Hypothalamus (tissue), 51 donors: ENCODE data around the gene CNIH2.
"Not testable (repeated sequence)": the region's sequence is repeated elsewhere in the genome, so short reads cannot be mapped to it uniquely, and the experiment has no call there.

ENCODE experiments used
- DNase-seq, 51 donors: peaks; one replicate each; lab custom pipeline; 2025; lab: John Stamatoyannopoulos, UW

The CNIH2 gene

DNA sequence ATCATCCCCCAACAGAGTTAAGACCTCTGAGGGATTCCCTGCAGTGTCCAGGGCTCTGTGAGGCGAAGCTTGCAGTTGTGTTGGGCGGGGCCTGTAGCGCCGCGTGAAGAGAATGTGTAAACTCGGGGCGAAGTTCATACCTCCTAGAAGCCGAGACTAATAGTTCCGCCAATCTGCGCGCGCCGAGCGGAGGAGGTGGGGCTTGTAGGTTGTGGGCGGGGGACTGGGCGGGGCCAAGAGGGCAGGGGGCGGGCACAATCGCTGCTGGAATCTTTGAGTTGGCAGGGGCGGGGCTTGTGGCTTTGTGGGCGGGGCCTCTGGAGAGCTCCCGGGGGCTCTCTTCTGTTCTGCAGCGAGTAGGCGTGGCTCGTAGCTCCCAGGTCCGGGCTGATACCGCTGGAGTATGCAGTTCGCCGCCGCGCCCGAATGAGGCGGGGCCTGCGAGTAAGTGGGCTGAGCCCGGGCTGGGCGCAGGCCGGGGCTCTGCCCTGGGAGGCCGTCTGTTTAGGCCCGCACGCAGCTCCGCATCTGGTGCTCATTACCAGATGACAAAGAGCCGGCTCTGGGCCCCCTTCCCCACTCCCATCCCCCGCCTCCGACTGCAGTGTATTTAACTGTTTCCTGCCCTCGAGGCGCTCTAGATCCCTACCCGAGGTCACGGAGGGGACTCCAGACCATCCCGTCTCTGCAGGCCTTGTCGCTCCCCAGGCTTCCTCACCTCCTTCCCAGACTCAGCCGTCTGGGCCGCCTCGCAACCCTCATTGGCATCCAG is 34.8 kb downstream of the CNIH2 start:
- DNase-seq, result peak; percentile 48 to 97 (median 88)

DNA sequence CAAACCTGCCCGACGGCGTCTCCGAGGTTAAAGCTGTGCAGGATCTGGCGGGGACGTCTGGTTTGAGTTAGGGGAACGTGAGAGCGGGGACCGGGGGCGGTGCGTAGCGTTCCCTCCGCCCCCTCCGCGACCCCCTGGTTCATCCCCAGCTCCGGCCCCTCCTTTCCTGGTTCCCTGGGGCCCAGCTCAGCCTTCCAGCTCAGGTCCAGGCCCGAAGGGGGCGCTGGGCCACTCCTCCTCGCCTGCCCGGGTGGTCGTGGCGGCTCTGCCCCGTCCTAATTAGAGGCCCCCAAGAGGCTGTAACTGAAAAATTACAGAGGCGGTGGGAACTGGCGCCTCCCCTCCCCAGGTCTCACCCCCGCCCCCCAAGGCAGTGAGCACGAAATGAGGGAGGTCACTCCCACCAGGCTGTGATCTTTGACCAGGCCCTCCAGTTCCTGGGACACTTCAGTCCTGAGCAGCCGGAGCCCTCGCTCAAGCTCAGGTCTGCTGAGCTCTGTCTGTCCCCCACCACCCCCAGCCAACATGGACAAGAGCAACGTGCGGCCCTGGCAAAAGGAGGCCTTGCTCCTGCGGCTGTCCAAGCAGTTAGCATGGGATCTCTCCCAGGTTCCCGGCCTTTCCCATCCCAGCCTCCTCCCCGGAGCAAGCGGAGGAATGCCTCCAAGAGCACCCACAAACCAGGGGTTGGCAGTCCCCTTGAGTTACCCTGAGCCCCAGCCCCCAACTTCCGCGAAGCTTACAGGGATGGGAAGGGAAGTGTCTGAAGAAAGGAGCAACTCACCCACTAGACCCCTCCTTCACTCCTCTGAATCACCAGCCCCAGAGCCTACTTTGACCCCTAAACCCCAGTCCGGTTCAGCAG is 35.6 kb downstream of the CNIH2 start:
- no peak for DNase-seq

DNA sequence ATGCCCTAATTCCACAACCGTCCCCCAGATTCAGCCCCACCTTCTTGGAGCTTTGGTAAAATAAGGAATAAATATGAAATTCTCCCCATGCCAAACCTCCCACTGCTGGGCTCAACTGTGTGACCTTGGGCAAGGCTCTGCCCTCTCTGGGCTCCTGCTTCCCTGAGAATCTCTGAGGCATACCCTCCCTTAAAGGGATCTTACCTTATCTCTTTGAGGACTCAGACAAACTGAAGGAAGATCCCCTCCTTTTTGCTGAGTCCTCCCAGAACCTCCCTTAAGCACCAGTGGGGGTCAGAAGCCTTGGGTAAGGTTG is 36.2 kb downstream of the CNIH2 start:
- DNase-seq, result no peak

DNA sequence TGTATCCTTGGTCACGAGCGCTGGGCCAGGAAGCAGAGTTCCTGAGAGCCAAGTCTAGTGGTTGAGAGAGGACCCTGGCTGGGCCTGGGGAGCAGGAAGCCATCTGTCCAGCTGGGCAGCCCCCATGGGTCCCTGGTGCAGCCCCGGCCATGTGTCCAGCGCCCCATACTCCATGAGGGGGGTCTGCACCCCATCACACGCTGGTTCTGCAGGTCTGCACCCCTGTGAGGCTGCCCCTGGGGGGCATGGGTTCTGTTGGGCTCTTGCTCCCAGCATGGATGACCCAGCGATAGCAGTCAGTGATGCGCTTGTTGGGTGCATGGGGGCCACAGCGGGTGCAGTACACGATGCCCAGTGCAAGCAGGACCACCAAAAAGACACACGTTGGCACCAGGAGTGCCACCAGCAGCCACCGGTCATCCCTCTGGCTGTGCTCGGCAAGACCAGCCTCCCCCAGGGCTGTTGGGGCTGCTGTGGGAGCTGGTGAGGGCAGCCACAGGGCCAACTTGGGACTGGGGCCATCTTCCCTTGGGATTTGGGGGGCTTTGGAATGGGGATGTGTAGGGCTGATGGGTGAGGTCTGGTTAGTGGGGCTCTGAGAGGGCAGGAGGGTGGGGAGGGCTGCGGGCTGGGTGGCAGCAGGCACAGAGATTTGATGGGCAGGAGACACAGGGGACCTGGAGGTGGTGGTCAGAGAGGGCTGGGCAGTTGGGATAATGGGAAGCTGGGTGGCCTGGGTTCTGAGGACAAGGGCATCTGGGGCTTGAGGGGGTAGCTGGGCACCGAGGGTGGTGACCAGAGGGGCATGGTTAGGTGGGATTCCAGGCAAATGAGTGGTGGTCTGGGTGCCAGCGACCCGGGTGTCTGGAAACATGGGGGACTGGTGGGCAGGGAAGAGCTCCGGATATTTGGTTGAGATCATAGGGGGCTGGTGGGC is 36.9 kb downstream of the CNIH2 start:
- no peak for DNase-seq

DNA sequence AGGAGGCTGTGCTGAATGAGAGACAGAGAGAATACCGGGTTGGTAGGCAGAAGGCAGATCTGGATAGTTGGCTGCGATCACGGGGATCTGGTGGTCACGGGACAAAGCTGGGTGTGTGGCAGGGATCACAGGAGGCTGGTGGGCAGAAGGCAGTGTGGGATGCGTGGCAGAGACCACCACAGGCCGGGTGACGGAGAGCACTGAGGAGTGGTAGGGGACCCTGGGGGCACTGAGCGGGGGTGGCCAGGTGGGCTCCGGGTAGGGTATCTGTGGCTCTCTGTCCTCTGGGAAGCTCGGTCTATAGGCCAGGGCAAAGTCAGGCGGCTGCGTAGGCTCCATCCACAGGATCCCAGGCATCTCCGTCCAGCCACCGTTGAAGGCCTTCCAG is 37.5 kb downstream of the CNIH2 start:
- DNase-seq, result no peak

DNA sequence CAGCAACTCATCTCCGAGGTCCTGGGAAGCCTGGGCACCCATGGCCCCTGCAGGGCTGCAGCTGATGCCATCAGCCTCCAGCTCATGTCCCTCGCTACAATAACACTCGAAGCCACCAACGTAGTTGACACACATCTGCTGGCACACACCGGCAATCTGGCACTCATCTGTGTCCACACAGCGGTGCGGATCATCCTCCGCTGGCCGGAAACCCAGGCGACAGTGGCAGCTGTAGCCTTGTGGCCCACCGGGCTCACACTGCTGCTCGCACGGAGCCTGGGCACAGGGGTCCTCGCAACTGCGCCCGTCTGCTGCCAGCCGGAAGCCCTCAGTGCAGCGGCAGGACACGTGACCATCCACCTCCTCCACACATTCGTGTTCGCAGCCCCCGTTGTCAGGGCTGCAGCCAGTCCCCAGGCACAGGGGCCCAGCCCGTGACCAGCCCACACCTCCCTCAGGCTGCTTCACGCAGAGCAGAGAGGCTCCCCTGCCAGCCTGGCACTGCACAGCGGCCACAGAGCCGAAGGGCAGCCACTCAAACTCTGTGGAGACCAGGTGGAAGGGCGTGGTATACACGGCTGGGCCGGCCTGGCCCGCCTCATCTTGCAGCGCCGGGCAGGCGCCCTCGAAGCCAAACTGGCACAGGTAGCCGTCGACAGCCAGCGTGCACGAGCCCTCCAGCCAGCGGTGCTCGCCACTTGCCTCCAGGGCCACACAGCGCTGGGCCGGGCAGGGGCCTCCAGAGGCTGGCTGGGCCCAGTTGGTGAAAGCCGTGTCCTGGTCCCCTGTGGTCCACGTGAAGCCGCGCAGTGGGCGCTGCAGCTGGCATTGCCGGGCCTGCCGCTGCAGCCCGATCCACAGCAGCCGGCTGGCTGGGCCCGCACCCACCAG is 38.2 kb downstream of the CNIH2 start:
- DNase-seq, result no peak

DNA sequence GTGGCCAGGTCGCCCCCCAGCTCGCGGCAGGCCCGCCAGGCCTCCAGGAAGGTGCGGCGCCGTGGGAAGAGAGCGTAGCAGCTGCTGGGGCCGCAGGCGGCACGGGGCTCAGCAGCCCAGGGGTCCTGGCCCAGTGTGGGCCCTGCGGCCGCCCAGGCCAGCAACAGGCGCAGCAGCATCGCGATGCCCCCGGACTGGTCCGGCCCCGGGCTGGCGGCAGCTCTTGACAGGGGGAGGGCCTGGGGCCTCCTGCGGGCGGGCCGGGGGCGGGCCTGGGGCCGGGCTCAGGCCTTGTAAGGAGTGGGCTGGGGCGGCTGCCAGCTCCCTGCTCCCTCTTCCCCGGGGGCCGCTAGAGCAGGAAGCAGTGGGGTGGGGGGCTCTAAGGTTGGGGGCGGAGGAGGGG is 38.9 kb downstream of the CNIH2 start, which contains the start of gene CD248:
TSS of gene CD248 (minus strand) at position 196 of the 403 bp plus-strand sequence. CDS start at position 179, 17 bp downstream.
- DNase-seq, result peak in 16 of 51 donors; percentile 13 to 51 (median 28)

DNA sequence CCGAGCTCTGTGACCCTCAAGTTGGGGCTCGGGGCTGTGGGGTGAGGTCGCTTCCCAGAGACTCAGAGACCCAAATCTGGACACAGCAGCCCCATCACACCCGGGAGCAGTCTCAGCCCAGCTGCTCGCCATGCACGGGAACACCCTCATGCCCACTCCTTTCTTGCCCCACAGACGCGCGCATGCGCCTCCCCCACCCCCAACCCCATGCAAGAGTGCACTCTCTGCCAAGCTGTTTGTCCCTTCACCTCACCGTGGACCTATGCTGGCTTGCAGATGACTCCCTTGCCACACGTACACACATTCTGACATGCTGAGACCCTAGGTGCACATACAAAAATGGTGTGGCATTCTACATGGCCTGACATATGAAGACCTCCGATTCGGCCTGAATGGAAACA is 39.3 kb downstream of the CNIH2 start:
- peak in 3 of 51 donors; percentile 15 to 26 (median 22) for DNase-seq

DNA sequence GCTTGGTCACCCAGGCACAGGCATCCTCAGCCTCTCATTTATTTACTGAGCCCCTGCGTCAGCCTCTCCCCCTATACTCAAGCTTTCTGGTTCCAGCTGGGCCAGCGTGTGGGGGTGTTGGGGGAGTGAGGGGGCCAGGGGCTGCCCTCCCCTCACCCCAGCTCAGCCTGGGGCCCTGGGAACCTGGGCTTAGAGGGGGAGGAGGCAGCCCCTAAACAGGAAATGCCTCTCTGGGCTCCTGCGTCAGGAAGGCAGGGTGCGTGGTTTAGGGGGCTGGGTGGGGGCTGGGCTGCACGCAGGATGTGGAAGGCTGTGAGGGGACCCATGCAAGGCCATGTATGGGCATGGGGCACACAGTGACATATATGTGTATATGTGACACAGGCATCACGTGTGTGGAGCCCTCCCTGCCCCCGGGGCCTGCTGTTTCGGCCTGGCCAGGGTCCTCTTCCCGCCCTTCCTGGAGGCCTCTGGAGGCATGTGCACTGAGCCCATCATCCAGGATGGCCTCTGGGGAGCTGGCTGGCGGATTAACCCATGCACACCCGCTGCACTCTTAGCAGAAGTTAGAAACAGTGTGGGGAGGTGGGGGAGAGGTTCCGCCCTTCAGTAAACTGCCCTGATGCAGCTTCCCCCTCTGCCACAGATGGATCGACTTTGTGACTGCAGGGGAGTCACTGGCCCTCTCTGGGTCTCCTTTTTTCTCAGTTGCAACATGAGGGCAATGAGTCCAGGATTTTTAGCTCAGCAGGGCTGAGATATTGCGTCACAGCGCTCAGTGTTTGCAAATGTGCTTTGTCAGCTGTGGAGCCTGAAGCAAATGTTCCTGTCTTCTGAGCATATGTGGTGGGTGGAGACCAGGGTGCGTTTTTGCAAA is 40.0 kb downstream of the CNIH2 start:
- peak in 2 of 51 donors; percentile 16 to 23 for DNase-seq

DNA sequence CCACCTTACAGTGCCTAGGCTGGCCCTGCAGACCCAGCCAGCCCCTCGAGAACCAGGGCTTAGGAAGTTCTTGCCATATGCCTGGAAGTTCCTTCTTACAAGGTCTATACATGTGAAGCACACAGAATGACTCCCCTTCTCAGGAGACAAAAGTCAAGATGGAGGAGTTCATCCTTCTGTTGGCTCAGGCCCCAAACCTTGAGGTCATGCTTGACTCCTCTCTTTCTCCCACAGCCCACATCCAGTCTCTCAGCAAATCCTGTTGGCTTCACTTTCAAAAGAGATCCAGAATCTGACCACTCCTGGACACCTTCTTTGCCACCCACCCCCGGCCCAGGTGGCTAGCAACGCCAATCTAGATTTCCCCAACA is 40.6 kb downstream of the CNIH2 start:
- no peak for DNase-seq

DNA sequence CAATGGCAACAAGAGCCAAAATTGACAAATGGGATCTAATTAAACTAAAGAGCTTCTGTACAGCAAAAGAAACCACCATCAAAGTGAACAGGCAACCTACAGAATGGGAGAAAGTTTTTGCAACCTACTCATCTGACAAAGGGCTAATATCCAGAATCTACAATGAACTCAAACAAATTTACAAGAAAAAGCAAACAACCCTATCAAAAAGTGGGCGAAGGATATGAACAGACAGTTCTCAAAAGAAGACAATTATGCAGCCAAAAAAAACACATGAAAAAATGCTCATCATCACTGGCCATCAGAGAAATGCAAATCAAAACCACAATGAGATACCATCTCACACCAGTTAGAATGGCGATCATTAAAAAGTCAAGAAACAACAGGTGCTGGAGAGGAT is 42.3 kb downstream of the CNIH2 start:
- not testable (repeated sequence) for DNase-seq

DNA sequence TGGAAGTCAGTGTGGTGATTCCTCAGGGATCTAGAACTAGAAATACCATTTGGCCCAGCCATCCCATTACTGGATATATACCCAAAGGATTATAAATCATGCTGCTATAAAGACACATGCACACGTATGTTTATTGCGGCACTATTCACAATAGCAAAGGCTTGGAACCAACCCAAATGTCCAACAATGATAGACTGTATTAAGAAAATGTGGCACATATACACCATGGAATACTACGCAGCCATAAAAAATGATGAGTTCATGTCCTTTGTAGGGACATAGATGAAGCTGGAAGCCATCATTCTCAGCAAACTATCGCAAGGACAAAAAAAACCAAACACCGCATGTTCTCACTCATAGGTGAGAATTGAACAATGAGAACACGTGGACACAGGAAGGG is 42.8 kb downstream of the CNIH2 start:
- not testable (repeated sequence) for DNase-seq

DNA sequence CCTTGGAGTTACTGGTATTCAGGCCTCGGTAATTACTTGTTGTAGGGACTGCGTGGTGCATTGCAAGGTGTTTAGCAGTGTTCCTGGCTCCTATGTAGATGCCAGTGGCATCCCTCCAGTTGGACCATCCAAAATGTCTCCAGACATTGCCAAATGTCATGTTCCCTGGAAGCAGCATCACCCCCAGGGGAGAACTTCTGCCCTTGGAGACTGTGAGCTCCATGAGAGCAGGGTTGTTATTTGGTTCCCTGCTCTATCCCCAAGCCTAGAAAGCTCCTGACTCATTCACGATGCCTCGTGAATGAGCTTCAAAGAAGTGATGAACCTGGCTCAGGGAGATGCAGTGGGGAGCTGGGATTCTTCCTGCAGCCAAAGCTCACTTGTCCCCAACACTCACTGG is 43.6 kb downstream of the CNIH2 start:
- DNase-seq, result no peak

DNA sequence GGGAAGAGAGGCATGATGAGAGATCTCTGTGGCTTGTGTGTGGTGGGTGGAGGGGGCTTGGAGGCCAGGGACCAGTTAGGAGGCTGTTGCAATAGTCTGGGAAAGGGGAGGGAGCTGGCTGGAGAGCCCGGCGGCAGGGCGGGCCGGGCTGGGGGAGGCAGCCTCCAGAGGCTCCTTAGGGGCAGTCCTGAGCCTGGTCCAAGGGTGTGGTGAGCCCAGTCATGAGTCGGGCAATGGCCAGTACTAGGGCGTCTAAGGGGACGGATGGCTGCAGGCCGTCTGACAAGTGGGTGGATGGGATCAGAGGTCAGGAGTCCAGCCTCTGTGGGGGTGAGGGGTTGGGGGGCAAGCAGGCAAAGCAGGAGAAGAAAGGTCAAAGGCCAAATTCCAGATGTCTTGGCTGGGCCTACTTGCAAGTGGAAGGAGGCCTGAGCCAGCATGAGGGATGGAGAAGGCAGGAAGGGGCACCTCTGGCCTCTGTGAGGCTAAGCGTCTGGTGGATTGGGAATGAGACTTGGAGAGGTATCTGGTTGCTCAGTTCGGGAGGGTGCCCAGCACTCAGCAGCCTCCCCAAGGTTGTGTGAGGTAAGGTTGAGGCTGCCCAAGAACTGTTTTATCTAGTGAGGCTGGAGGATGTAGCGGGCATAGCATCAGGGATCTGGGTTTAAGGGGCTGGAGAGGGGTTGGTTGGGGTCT is 44.9 kb downstream of the CNIH2 start:
- DNase-seq, result no peak

DNA sequence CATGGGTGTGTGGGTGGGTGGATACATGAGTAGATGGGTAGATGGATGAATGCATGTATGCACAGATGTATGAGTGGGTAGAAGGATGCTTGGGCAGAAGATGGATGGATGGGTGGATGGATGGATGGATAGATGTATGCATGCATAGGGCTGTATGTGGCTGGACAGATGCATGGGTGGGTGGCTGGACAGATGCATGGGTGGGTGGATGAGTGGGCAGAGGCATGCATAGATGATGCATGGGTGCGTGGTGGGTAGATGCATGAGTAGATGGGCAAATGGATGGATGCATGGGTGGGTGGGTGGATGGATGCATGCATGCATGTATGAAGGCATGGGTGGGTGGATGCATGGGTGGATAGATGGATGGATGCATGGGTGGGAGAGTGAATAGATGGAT is 45.7 kb downstream of the CNIH2 start:
- DNase-seq, result no peak

DNA sequence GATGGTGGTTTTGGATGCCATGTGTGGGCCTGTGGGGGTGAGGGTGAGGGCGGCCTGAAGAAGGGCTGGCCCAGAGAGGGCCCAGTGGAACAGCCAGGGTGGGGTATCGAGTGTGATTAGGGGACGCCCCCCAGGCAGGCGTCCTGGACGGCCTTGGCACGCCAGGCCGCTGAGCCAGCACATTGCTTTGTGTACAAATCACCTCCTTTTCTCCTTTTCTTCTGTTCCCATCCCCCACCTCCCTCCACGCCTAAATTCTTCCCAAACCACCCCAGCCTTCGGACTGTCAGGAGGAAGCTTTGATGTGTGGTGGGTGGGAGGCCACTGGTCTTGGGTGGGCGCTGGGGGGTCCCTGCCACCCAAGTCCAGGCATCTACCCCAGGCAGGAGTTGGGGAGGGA is 46.7 kb downstream of the CNIH2 start:
- DNase-seq, result no peak

DNA sequence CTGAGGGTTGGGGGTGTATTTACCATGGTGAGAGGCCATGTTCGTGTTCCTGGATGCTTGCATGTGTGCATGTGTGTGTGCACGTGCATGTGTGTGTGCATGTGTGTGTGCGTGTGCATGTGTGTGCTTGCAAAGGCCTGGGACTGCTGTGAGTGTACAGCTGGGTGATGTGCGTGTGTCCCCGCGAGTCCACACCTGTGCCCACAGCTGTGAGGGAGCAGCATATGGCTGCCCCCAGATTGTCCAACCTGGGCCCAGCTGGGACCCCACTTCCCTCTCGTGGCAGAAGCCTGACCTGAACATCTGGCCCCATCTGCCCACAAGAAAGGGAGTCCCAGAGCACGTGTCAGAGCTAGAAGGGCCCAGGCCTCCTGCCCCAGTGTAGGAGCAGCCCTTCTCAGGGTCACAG is 47.3 kb downstream of the CNIH2 start:
- DNase-seq, result no peak
